ENCODE measurements around the gene ANAPC4. TPM values are rescaled to one million over a fixed set of nuclear protein-coding genes. Genes with fewer than 3 reads are reported as not detected.

ANAPC4 gene
- total and polyA plus RNA-seq, 8 donors: 23.6 to 68.8 (median 64.0) TPM

GRCh38 chr4:25343671-25344070, 33.4 kb upstream of the ANAPC4 start:
- intact Hi-C loops (cut with DNase I): no loop called here
- Histone ChIP-seq H3K27ac (no peak overlapping the region), H3K27me3 (no peaks in the 10 kb centered on the region), H3K36me3 (peaks cover 0 to 3% of the 10 kb centered on the region in 2 donors), H3K4me1 (no peaks in the 10 kb centered on the region), H3K9me3 (no peaks in the 10 kb centered on the region), H3K4me3 (no peak overlapping the region)
- ATAC-seq (no peak), DNase-seq (no peak)
- no peak for TF ChIP-seq CTCF (IDR thresholded peaks at IDR 0.05)

- no peak for ATAC-seq
- intact Hi-C loops (cut with DNase I): no loop called here
Observed at GRCh38 chr4:25345744-25346143, 31.3 kb upstream of the ANAPC4 start.

GRCh38 chr4:25346913-25347312, 30.1 kb upstream of the ANAPC4 start:
- TF ChIP-seq CTCF (IDR thresholded peaks at IDR 0.05): no peak
- Histone ChIP-seq H3K4me3 (no peak overlapping the region), H3K4me1 (no peaks in the 10 kb centered on the region), H3K36me3 (peaks cover 0 to 7% of the 10 kb centered on the region in 2 donors), H3K9me3 (no peaks in the 10 kb centered on the region), H3K27ac (no peak overlapping the region), H3K27me3 (no peaks in the 10 kb centered on the region)
- ATAC-seq (no peak), DNase-seq (no peak)
- intact Hi-C loops (cut with DNase I): no loop called here

More at GRCh38 chr4:25345744-25346143, 31.3 kb upstream of the ANAPC4 start:
- no peaks in the 10 kb centered on the region for H3K9me3 ChIP-seq
- no peak for DNase-seq
- no peak overlapping the region for H3K27ac ChIP-seq
- peaks cover 0 to 4% of the 10 kb centered on the region in 2 donors for H3K36me3 ChIP-seq
- no peak for TF ChIP-seq CTCF (IDR thresholded peaks at IDR 0.05)
- no peak overlapping the region for H3K4me3 ChIP-seq
- no peaks in the 10 kb centered on the region for H3K4me1 ChIP-seq
- no peaks in the 10 kb centered on the region for H3K27me3 ChIP-seq

GRCh38 chr4:25347473-25347872, 29.6 kb upstream of the ANAPC4 start:
- DNase-seq: no peak

GRCh38 chr4:25347971-25348370, 29.1 kb upstream of the ANAPC4 start:
- Histone ChIP-seq H3K4me3 (no peak overlapping the region), H3K27ac (no peak overlapping the region), H3K9me3 (no peaks in the 10 kb centered on the region), H3K27me3 (no peaks in the 10 kb centered on the region), H3K4me1 (no peaks in the 10 kb centered on the region), H3K36me3 (peaks cover 0 to 7% of the 10 kb centered on the region in 2 donors)
- intact Hi-C loops (cut with DNase I): no loop called here
- ATAC-seq (no peak), DNase-seq (no peak)
- TF ChIP-seq CTCF (IDR thresholded peaks at IDR 0.05): no peak

More at GRCh38 chr4:25347473-25347872, 29.6 kb upstream of the ANAPC4 start:
- Histone ChIP-seq H3K27me3 (no peaks in the 10 kb centered on the region), H3K9me3 (no peaks in the 10 kb centered on the region), H3K4me1 (no peaks in the 10 kb centered on the region), H3K4me3 (no peak overlapping the region), H3K27ac (no peak overlapping the region), H3K36me3 (peaks cover 0 to 7% of the 10 kb centered on the region in 2 donors)
- intact Hi-C loops (cut with DNase I): no loop called here
- ATAC-seq: no peak
- no peak for TF ChIP-seq CTCF (IDR thresholded peaks at IDR 0.05)
